ENCODE data around the gene ASAH2.
"Not testable (repeated sequence)": the region's sequence is repeated elsewhere in the genome, so short reads cannot be mapped to it uniquely, and the experiment has no call there.

ASAH2 gene

DNA sequence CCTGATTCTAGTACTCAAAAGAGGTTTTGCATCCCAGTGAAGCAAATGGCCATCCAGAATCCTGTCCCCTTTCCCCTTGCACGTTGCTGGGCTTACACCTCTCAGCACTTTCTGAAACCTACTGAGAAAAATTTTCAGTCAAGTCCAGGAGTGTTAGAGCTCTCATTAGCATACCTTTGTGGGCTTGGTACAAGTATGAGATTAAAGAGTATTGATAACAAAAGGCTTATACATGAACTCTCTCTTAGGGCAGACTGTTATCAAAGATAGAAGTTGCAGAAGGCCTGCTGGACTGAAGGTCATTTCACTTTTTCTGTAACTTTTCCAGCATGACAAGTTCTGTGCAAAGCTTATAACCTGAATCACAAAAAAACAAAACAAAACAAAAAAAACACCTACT, at the start of gene ASAH2:
Gene ASAH2, minus strand, starts transcription at position 123 of the 400 bp plus-strand sequence. CDS start 2,906 bp downstream, outside the sequence.
- no peak for DNase-seq

DNA sequence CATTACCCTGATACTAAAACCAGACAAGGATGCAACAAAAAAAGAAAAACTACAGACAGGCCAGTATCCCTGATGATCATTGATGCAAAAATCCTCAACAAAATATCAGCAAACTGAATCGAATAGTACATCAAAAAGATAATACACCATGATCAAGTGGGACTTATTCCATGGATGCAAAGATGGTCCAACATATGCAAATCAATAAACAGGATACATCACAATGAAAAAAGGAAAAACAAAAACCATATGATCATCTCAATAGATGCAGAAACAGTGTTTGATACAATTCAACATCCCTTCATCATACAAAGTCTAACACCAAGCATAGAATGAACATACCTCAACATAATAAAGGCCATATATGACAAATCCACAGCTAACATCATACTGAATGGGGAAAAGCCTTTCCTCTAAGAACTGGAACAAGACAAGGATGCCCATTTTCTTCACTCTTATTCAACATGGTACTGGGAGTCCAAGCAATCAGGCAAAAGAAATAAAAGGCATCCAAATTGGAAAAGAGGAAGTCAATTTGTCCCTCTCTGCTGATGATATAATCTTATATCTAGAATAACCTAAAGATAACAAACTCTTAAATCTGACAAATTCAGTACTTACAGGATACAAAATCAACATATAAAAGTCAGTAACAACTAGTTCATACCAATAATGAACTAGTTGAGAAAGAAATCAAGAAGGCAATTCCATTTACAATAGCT, 48.8 kb upstream of the ASAH2 start:
- DNase-seq = no peak

DNA sequence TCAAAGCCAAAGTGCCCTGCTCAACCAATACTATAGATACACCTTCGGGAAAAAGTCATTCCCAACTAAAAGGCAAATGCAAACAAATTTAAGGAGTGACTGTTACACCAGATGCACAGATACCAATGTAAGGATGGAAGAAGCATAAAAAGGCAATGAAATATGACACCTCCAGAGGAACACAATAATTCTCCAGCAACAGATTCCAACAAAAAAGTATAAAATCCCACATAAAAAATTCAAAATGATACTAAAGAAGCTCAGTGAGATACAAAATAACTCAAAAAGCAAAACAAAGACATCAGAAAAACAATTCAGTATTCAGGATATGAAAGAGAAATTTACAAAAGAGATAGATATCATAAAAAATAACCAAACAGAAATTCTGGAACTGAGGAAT, 44.1 kb upstream of the ASAH2 start:
- no peak for DNase-seq

DNA sequence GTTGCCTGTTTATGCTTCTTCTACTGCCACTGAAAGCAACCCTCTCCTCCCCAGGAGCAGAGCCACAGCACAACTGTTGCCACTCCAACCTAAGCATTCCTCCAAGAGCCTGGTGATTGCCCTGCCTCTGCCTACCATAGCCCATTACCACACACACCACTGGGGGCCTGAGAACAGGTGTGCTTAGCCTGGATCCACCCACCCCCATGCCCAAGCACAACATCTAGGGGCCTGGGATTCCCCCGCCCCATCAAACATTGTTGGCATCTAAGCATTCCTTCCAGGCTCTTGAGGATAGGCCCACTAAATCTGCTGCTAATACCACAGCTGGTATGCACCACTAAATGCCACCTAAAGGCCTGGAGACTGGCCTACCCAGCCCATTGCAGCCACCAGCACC, 43.3 kb upstream of the ASAH2 start:
- no peak for DNase-seq

DNA sequence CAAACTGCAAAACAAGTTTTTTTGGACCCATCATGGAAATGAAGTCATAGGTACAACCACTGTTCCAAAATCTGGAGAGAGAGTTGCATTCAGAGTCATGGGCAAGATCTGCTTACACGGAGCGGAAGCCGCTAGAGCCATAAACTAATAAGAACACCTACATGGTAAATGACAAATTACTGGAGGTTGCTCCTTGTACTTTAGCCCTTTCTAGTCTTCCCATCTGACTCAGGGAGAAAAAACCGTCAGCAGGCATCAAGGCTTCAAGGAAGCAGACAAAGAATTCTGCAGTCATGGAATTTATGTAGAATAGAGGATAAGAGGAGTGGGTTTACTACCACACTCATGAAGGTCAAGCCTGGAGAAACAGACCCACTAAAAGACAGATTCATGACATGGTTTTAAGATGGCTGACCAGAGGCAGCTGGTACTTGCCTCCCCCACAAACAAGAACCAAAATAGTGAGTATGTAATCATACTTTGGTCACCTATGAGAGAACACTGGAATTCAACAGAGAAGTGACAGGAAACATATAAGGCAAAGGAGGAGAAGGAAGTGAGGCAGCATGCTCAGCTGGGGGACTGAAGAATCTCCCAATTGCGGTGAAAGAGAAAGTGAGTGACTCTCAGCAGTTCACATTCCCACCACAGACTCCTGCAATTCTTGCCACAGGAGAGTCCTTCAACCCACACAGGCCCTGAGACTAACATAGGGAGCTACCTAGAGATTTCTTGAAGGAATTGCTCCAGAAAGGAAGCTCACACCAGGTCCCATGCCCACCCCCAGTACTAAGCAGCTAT, 42.4 kb upstream of the ASAH2 start:
- DNase-seq = no peak

DNA sequence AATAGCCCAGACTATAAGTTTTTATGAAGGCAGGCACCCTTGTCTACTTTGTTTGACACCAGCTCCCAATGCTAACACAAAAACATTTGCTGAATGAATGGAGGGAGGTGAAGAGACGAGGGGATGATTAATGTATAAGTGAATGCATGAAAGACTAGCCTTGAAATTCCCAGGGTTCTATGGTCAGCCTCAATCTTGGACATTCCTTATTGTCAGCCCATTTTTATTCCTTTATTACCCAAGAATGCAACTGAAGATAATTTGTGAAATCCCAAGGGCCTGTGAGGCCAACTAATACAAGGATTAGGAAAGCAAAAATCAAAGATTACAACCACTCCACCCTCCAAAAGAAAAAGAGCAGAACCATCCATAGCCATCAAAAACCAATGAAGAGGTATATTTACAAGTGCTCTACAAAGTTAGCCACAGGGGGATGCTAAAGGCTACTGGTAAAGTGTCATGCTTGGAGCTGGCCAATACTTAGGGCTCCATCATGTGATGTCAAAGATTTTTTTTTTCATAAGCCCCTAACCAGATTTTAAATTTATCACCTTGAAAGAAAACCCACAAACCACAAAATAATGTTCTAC, 40.0 kb upstream of the ASAH2 start:
- no peak for DNase-seq

DNA sequence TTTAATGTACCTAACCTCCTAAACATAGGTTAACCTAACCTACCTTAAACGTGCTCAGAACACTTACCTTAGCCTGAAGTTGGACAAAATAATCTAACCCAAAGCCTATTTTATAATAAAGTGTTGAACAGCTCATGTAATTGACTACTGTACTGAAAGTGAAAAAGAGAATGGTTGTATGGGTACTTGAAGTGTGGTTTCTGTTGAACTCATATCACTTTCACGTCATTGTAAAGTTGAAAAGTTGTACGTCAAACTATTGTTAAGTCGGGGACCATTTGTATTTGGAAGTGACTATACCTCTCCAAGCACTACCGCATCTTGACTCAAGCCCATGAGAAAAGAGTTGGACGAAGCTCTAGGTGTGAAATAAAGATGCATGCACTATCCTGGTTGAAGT, 37.9 kb upstream of the ASAH2 start:
- no peak for DNase-seq

DNA sequence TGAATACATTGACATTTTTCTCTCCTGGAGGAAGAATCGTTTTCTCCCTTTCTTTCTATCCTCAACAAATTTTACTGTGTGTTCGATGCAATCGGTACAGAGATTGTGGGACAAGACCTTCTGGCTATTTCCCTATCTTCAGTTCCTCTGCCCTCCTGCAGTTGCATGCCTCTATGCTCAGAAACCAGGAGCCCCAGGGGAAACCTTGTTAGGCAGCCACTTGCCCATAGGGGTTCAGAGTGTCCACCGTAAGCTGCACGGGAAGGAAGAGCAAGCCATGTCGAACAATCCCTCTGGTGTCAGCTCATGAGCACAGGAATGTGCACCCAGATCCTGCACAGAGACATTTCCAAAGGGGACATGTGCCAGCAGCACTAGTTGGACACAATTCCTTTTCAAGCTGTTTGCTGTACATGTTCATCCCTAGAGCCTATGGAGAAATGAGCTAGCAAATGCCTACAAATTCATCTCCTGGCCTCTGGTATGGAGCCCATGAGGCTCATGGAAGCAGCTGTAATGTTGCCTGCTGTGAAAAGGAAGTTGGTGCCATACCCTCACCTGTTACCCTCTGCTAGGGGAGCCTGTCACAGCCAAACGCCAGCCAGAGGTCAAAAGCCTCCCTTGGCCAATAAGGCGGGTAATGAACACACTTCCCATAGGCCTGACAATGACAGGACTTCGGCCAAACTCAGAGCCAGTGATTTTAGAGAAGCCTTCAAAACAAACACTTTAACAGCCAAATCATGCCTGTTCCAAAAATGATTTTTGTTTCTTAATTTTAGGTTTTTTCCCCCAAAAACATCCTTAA, 35.9 kb upstream of the ASAH2 start:
- DNase-seq = no peak

DNA sequence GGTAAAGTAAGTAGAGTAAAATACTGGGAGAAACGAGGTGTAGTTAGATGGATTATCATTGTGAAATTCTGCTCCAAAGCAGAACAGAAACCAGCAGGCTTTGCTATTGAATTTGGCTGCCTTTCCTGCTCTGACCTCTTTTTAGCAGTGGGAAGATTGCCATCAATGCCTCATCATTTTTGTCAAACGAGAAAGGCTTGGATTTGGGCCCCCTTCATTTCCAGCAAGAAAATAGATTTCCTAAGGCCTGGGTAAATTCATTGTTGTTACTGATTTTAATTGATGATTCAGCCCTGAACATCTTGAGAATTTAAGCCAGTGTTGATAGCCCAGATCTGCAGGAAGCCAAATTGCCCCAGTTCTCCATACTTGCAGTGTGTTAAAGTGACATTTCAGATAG, 35.2 kb upstream of the ASAH2 start:
- no peak for DNase-seq

DNA sequence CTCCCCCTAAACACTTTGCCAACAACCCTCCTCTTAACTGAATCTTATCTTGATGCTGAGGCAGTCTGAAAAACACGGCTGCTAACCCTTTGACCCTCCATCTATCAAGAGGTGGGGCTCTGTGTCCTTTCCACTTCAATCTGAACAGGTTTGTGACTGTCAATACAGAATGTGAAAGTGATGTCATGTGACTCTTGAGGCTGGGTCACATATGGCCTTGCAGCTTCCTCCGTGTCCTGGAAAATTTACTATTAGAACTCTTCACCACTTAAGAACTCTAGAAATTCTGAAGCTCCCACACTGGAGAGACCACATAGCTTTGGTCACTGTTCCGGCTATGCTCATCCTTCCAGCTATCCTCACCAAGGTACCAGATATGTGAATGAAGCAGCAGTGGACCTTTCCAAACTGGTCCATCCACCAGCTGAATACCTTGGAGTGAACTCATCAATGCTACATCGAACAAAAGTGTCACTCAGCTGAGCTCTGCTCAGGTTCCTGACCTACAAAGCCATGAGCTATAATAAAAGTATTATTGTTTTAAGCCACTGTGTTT, 30.7 kb upstream of the ASAH2 start:
- no peak for DNase-seq

DNA sequence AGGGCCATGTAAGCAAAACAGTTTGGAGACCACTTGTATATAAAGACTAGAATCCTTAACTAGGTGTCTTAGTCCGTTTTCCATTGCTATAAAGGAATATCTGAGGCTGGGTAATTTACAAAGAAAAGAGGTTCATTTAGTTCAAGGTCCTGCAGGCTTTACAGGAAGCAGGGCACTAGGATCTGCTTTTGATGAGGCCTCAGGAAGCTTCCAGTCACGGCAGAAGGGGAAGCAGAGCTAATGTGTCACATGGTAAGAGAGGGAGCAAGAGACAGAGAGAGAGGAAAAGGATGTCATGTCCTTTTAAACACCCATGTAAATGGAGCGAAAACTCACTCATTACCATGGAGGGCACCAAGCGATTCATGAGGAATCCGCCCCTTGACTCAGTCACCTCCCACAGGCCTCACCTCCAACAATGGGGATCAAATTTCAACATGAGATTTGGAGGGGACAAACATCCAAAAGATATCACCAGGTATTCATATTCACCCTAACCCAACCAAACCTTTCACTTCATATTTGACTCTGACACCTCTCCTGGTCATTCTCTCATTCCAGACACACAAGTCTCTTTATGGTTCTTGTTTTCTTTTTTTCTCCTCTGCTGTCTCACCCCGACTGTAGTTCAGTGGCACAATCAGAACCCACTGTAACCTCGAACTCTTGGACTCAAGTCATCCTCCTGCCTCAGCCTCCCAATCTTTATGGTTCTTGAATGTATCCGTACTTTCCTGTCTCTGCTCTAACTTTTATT, 30.1 kb upstream of the ASAH2 start:
- DNase-seq = no peak

DNA sequence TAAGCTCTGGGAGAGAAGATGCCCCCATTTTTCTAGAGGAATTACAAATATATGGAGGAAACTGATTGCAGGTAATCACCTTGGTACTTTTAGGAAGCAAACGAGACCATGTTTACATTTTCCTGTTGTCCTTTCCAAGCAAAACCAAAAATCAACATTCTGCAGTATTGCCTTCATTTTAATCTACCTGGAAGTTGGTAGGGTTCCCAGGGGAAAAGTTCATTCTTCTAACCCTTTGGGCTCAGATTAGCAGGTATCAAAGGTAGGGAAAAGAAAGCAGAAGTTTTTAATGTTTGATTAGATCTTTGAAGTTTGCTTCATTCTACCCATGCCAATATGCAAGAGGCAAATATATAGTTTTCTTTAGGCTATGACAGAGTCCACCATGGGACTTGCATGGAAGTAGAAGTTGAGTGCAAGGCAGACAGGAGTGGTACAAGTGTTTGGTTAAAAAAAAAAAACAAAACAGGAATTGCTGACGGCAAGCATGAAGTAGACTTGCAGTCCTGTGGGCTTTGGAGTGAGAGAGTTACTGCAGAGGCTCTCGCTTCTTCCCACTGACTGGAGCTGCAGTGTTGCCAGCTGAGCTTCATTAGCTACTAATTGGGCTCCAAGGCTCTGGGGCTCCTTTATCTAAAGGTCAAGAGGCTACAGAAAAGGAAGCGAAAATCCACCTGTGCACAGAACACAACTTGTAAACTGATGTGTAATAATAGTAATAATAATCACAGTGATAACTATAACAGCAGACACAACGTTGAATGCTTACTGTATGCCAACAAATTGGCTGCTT, 28.9 kb upstream of the ASAH2 start:
- DNase-seq = no peak

DNA sequence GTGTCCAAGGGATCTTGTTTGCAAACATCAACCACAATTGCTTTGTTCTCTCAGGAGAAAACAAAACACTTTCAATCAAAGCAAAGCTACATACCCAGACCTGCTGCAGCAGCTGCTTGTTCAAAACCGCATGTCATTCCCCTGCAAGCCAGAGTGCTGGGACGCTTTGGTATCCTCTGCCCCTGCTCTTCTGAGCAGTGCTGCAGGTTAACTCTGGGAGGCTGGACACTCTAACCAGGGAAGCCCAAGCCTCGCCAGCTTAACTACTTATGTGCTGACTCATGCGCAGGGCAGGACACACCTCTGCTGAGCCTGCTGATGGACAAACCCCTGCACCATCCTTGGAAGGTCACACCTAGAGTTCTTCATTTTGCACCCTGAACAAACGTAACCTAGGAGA, 28.2 kb upstream of the ASAH2 start:
- no peak for DNase-seq

DNA sequence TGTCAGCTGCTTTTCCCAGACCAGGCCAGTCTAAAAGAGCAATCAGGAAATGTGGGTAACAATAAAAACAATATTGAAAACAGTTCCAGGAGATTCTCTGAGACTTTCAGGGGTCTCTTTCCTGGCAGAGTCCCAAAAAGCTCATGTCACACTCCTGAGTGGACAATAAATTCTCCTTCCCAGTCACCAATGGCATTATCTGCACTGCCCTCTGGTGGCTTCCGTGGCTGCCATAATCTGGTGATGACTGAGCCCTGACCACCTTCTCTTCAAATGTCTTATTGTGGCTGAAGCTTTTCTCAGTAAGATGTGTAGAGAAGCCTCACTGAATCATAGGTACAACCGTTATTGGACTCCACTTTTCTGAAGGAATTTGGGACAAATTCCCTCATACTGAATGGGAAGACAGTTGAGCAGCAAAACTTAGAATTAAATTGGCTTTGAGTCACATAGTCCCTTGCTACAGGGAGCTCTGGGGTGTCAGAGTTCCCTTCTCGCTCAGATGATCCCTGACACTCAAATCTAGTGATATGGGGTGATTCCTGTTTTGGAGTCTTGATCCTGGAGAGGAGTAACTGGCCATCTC, 24.4 kb upstream of the ASAH2 start:
- DNase-seq = no peak

DNA sequence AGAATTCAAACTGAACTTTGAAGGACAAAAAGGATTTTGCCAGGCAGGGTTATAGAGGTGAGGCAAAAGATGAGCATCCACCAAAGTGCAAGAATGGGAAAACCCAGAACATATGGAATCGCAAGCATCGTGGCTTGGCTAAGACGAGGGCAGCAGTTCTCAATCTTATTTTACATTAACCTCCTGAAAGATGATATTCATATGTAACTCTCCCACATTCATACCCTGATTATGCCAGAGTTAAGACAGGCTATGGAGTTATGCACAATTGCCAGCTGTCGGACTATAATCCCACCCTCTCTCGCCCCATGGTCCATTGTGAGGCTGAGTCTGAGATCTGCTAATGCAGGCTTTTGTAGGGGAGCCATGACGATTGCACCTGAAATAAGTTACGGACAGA, 21.2 kb upstream of the ASAH2 start:
- DNase-seq = no peak

DNA sequence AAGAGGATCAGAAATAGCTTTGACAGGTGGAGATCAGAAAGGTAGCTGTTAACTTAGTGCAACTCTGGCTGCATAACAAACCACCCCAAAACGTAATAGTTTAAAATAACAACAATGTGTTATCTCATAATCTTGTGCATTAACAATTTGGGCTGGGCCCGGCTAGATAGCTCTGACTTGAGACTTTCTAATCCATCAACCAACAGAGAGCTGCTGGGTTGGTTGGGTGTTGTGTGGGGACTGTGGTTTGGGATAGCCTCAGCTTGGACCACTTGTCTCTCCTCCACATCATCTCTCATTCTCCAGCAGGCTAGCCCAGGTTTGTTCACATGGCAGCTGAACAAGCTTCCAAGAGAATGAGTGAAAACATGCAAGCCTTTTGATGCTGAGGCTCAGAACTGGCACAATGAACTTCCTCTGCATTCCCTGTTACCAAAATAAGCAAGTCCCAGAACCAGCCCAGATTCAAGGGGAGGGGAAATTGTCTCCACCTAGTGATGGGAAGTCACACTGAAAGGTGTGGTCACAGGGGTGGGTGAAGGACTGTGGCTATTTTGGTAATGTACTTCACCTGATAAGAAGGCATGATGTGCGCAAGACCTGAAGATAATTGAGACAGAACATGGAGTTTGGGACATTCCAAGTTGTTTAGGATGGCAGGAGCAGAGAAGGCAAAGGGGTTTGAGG, 20.4 kb upstream of the ASAH2 start:
- no peak for DNase-seq

DNA sequence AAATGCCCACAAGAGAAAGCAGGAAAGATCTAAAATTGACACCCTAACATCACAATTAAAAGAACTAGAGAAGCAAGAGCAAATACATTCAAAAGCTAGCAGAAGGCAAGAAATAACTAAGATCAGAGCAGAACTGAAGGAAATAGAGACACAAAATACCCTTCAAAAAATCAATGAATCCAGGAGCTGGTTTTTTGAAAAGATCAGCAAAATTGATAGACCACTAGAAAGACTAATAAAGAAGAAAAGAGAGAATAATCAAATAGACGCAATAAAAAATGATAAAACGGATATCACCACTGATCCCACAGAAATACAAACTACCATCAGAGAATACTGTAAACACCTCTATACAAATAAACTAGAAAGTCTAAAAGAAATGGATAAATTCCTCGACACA, 16.6 kb upstream of the ASAH2 start:
- not testable (repeated sequence) for DNase-seq

DNA sequence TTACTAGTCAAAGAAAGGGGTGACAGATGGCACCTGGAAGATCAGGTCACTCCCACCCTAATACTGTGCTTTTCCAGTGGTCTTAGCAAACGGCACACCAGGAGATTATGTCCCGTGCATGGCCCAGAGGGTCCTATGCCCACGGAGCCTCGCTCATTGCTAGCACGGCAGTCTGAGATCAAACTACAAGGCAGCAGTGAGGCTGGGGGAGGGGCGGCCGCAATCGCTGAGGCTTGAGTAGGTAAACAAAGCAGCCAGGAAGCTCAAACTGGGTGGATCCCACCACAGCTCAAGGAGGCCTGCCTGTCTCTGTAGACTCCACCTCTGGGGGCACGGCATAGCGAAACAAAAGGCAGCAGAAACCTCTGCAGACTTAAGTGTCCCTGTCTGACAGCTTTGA, 11.3 kb upstream of the ASAH2 start:
- not testable (repeated sequence) for DNase-seq

DNA sequence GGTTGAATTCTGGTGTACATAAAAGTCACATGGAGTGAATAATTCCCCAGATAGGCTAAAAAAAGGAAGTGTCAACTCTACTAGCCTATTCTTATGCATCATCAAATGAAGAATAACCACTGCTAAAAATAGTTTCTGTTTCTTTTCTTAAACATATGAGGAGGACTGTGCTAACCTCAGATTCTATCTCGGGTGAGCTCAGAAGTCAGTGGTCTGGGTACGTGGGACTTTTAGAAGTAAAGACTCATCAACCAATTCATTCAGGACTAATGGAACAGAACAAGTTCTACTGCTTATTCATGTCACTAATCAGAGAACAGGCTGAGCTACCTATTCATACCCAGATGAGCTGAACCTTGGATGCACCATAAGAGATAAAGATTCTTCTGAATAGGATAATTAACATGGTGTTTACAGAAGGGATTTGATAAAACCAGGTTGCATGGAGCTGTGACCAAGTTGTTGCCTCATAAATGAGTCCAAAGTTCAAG, 9.5 kb upstream of the ASAH2 start:
- no peak for DNase-seq

DNA sequence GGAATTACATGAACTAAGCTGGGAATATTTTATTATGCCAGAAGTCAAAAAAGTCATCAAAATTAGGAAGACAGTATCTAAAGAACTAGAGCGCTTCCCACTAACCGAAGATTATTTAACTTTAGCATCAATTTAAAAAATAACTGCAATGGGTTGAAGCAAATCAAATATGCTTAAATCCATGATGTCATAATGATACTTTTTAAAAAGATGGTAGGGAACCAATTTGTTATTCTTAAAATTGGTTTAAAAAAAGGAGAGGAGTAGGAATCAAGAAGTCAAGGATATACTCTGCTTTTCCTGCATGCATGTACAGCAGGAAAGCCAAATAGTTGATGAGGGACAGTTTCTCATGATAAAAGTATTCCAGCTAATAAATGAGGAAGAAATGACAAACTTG, 3.2 kb upstream of the ASAH2 start:
- no peak for DNase-seq
